ENCODE results near the gene CLSTN3. TPM values are rescaled to one million over a fixed set of nuclear protein-coding genes. Genes with fewer than 3 reads are reported as not detected.

The CLSTN3 gene
- total and polyA plus RNA-seq, 9 donors = 28.9 to 142 (median 59.2) TPM

DNA sequence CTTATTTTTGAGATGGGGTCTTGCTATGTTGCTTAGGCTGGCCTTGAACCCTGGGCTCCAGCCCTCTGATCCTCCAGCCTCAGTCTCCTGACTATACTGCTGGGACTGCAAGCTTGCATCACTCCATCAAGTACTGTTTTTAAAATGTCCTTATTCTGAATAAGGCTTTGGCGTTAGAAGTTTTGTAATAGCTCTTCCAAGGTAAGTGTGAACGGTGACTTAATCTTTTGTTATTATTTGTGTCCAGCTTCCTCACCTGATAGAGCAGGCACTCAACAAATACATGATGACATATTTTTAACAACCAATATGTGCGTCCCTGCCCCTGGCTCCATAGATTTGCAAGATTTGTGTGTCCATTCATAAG, 22.6 kb upstream of the CLSTN3 start:
- no peak for DNase-seq
- intact Hi-C loops (cut with DNase I) = loop anchor here in 3 of 4 donors (2.0 to 5.0 kb wide), 2 partner anchors 15 to 45 kb away; partner anchors contain the start of genes C1S (in 2 of the 3) and C1R (in 1 of the 3)
- H3K27ac ChIP-seq = peak overlapping the region; percentile 98 to 99
- H3K4me1 ChIP-seq (ENCODE audit: insufficient read depth) = peaks cover 6% of the 10 kb centered on the region
- H3K4me3 ChIP-seq = peak overlapping the region; percentile 70
- no peaks in the 10 kb centered on the region for H3K36me3 ChIP-seq
- H3K27me3 ChIP-seq = no peaks in the 10 kb centered on the region
- 34 to 36% (median 35%) methylated on average over 3 of the region's 3 CpGs for WGBS, 3 donors
- TF ChIP-seq EP300 (IDR thresholded peaks at IDR 0.05) (no peak), POLR2A (IDR thresholded peaks at IDR 0.05) (no peak)
- TF ChIP-seq, protein P1, sequence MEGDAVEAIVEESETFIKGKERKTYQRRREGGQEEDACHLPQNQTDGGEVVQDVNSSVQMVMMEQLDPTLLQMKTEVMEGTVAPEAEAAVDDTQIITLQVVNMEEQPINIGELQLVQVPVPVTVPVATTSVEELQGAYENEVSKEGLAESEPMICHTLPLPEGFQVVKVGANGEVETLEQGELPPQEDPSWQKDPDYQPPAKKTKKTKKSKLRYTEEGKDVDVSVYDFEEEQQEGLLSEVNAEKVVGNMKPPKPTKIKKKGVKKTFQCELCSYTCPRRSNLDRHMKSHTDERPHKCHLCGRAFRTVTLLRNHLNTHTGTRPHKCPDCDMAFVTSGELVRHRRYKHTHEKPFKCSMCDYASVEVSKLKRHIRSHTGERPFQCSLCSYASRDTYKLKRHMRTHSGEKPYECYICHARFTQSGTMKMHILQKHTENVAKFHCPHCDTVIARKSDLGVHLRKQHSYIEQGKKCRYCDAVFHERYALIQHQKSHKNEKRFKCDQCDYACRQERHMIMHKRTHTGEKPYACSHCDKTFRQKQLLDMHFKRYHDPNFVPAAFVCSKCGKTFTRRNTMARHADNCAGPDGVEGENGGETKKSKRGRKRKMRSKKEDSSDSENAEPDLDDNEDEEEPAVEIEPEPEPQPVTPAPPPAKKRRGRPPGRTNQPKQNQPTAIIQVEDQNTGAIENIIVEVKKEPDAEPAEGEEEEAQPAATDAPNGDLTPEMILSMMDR (IDR thresholded peaks at IDR 0.05) = no peak
- no peaks in the 10 kb centered on the region for H3K9me3 ChIP-seq

DNA sequence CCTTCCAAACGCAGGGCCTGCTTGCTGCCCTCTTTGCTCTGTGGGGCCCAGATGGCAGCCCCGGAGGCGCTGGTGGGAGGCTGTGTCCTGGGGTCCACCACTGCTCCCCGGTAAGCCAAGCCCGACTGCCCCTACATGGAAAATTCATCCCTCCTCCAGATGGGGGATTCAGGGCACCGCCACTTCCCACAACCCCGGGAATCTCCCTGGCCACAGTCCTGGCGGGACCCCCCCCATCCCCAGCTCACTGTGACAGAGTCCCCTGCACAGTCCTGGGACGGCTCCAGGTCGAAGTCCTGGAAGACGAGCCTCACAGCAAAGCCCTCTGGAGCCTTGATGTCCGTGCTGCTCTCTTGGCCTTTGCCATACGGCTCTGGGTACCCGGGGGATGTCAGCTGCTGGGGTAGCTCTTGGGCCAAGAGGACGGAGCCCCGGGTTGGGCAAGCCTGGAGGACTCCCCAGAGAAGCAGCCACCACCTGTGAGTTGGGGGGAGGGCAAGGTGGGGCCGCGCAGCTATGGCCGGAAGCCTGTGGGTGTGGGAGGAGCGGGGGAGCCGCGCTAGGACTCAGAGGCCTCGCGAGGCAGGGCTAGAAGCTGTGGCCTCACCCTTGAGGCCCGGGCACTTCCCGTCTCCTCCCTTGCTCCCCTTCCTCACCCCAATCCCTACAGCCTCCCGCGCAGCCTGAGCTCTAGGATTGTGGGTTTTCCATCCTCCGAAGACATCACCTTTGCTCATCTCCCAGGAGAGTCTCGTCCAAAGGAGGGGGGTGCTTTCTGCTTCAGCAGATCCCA, 22.0 kb upstream of the CLSTN3 start:
- Histone ChIP-seq H3K4me3 (peak overlapping the region; percentile 70), H3K27ac (peak overlapping the region; percentile 98 to 99), H3K4me1 (ENCODE audit: insufficient read depth) (peaks cover 5% of the 10 kb centered on the region), H3K36me3 (no peaks in the 10 kb centered on the region), H3K27me3 (no peaks in the 10 kb centered on the region), H3K9me3 (no peaks in the 10 kb centered on the region)
- intact Hi-C loops (cut with DNase I) = loop anchor here in 3 of 4 donors (2.0 to 5.0 kb wide), 2 partner anchors 15 to 46 kb away; partner anchors contain the start of genes C1S (in 2 of the 3) and C1R (in 1 of the 3)
- DNase-seq = peak; percentile 81 to 86 (median 81)
- peak; percentile 58 for TF ChIP-seq POLR2A (IDR thresholded peaks at IDR 0.05)
- no peak for TF ChIP-seq EP300 (IDR thresholded peaks at IDR 0.05)
- 3 to 9% (median 5%) methylated on average over 29 to 30 of the region's 30 CpGs for WGBS, 3 donors

DNA sequence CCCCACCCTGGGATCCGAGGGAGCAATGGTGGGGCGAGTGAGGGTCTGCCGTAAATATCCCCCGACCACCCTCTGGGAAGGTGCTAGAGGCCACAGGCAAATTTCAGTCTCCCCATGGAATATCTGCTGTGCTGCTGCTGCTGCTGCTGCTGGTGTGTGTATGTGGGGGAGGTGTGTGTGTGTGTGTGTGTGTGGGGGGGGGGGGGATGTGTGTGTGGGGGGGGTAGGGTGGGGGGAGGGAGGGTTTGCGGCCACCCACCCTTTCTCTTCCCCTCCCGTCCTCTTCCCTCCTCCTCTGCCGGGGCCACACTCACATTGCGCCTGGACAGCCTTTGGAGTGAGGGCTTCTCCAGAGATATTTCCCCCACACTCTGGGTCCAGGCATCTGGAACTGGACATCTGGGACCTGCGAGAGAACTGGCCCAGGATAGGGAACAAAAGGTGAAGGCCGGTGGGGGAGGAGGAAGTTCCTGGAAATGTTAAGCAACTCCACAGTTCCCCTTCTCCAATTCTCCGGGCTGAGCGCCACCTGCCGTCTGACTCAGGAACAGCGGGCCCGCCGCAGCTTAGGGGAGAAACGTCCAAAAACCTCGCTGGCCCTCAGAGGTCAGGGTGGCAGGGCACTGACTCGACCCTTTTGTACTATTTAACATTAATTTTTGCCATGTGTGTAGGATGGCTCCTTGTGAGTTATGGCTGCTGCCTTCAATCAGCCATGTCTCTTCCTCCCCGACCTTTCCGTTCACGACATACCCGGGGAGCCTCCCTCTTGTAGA, 21.2 kb upstream of the CLSTN3 start, which contains the start of gene C1RL:
C1RL (minus strand) TSS at position 419 of the 776 bp plus-strand sequence; CDS start at position 385, 34 bp downstream.
- 10 to 12% (median 11%) methylated on average over 22 to 23 of the region's 23 CpGs for WGBS, 3 donors
- no peaks in the 10 kb centered on the region for H3K36me3 ChIP-seq
- peak within 1 kb of the TSS; percentile 98 to 99 for H3K27ac ChIP-seq
- intact Hi-C loops (cut with DNase I) = loop anchor here in 3 of 4 donors (1.0 to 5.0 kb wide), 3 partner anchors 16 to 49 kb away; partner anchors contain the start of genes C1S (in 3 of the 3) and C1R (in 1 of the 3)
- H3K27me3 ChIP-seq = no peaks in the 10 kb centered on the region
- peak; percentile 96 to 98 (median 97) for DNase-seq
- H3K4me1 ChIP-seq (ENCODE audit: insufficient read depth) = peaks cover 5% of the 10 kb centered on the region
- H3K9me3 ChIP-seq = no peaks in the 10 kb centered on the region
- H3K4me3 ChIP-seq = peak within 1 kb of the TSS; percentile 70
- TF ChIP-seq POLR2A (IDR thresholded peaks at IDR 0.05) = peak; percentile 83
- peak; percentile 99 for TF ChIP-seq EP300 (IDR thresholded peaks at IDR 0.05)
- TF ChIP-seq, protein P1 (IDR thresholded peaks at IDR 0.05) = peak; percentile 96 to 99 (median 98)

DNA sequence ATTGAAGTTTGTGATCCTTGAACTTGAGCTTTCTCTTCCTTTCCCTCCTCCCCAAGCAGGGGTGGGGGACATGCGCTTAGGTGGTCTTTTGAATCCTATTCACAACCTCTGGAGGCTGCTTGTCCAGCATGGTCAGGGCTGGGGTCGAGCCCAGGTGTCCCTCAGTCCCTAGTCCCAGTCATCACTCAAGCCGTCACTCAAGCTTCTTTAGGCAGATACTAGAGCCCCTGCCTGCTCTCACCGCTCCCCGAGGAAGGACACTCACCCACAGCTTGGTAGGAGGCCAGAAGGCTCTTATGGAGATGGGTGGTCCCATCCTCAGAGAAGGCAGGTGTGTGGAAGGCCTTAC, 20.6 kb upstream of the CLSTN3 start:
- peak overlapping the region; percentile 51 to 99 for H3K27ac ChIP-seq
- intact Hi-C loops (cut with DNase I) = loop anchor here in 3 of 4 donors (1.0 to 5.0 kb wide), 3 partner anchors 17 to 49 kb away; partner anchors contain the start of genes C1S (in 3 of the 3) and C1R (in 1 of the 3)
- H3K4me3 ChIP-seq = peak overlapping the region; percentile 6
- H3K27me3 ChIP-seq = no peaks in the 10 kb centered on the region
- DNase-seq = no peak
- TF ChIP-seq, protein P1 (IDR thresholded peaks at IDR 0.05) = no peak
- TF ChIP-seq POLR2A (IDR thresholded peaks at IDR 0.05) (no peak), EP300 (IDR thresholded peaks at IDR 0.05) (no peak)
- H3K4me1 ChIP-seq (ENCODE audit: insufficient read depth) = peaks cover 5% of the 10 kb centered on the region
- 60 to 68% (median 61%) methylated on average over 5 of the region's 5 CpGs for whole genome bisulfite sequencing, 3 donors
- H3K9me3 ChIP-seq = no peaks in the 10 kb centered on the region
- H3K36me3 ChIP-seq = no peaks in the 10 kb centered on the region

Measured in ovary (tissue), 9 donors.